Liver (tissue), 9 donors: Measurements from ENCODE around the gene CRADD. TPM values are rescaled to one million over a fixed set of nuclear protein-coding genes. Genes with fewer than 3 reads are reported as not detected.

Experiments
- DNase-seq: peaks from one replicate; pipeline ENCODE4 v3.0.0-alpha.2; 2017; ENCODE audit warnings: low spot score
- H3K27ac ChIP-seq, 2 donors: one replicate each; pipeline ENCODE4 v1.7.0; 2013; ENCODE audit warnings: inconsistent platforms in 2 of 2, low read length in 2 of 2, control low read depth in 1 of 2, low read depth in 1 of 2, mild to moderate bottlenecking in 1 of 2
- H3K27me3 ChIP-seq, 4 donors: one replicate each; pipeline versions ENCODE4 v1.6.1 to v1.7.0; 2013; ENCODE audit warnings: low read length in 3 of 4, inconsistent platforms in 1 of 4, mild to moderate bottlenecking in 1 of 4, moderate library complexity in 1 of 4; ENCODE audit not compliant: control insufficient read depth in 4 of 4, insufficient read depth in 4 of 4
- H3K36me3 ChIP-seq, 4 donors: one replicate each; pipeline versions ENCODE4 v1.6.1 to v1.7.0; 2013; ENCODE audit warnings: low read length in 3 of 4, mild to moderate bottlenecking in 3 of 4, low read depth in 1 of 4, moderate library complexity in 1 of 4; ENCODE audit not compliant: control insufficient read depth in 4 of 4, insufficient read depth in 3 of 4
- H3K4me1 ChIP-seq, 4 donors: one replicate each; pipeline versions ENCODE4 v1.6.1 to v1.7.0; 2013; ENCODE audit warnings: low read length in 3 of 4, mild to moderate bottlenecking in 3 of 4, moderate library complexity in 1 of 4; ENCODE audit not compliant: control insufficient read depth in 4 of 4, insufficient read depth in 4 of 4
- H3K4me3 ChIP-seq, 3 donors: one replicate each; pipeline versions ENCODE4 v1.6.1 to v1.7.0; 2013; ENCODE audit warnings: low read length in 3 of 3, control low read depth in 1 of 3, low read depth in 1 of 3, mild to moderate bottlenecking in 1 of 3
- H3K9ac ChIP-seq, 2 donors: one replicate each; pipeline ENCODE4 v1.7.0; 2013; ENCODE audit warnings: low read length in 2 of 2, mild to moderate bottlenecking in 2 of 2, moderate library complexity in 2 of 2, control low read depth in 1 of 2, low read depth in 1 of 2
- H3K9me3 ChIP-seq, 4 donors: one replicate each; pipeline versions ENCODE4 v1.6.1 to v1.7.0; 2013; ENCODE audit warnings: low read length in 3 of 4; ENCODE audit not compliant: control insufficient read depth in 4 of 4
- ATF3 ChIP-seq: IDR thresholded peaks from 2 replicates; pipeline ENCODE4 v1.6.1; 2016; ENCODE audit warnings: antibody characterized with exemption
- CTCF ChIP-seq: fragments of 150-350 bp; IDR thresholded peaks from 2 replicates; pipeline ENCODE4 v1.5.1; 2017; ENCODE audit warnings: improper control_type of control experiment, low read depth, low read length; ENCODE audit not compliant: missing input control
- EGR1 ChIP-seq, 2 donors: IDR thresholded peaks; 2 replicates each; pipeline ENCODE4 v1.6.1; 2016 to 2018; ENCODE audit warnings: antibody characterized with exemption in 2 of 2, low read depth in 2 of 2
- FOXA1 ChIP-seq: IDR thresholded peaks from 2 replicates; pipeline ENCODE4 v1.6.1; 2016; ENCODE audit warnings: antibody characterized with exemption
- FOXA2 ChIP-seq: IDR thresholded peaks from 2 replicates; pipeline ENCODE4 v1.6.1; 2016; ENCODE audit warnings: antibody characterized with exemption
- GABPA ChIP-seq, 2 donors: IDR thresholded peaks in 1 of 2; conservative IDR thresholded peaks in 1 of 2; 2 replicates each; pipeline ENCODE4 v1.6.1; 2016; ENCODE audit warnings: antibody characterized with exemption in 2 of 2, mild to moderate bottlenecking in 1 of 2, moderate library complexity in 1 of 2
- HNF4A ChIP-seq, 2 donors: conservative IDR thresholded peaks; 2 replicates each; pipeline ENCODE4 v1.6.1; 2016; ENCODE audit warnings: antibody characterized with exemption in 2 of 2, mild to moderate bottlenecking in 2 of 2
- HNF4G ChIP-seq: IDR thresholded peaks from 2 replicates; pipeline ENCODE4 v1.6.1; 2016; ENCODE audit warnings: antibody characterized with exemption
- JUND ChIP-seq, 2 donors: IDR thresholded peaks; 2 replicates each; pipeline ENCODE4 v1.6.1; 2016; ENCODE audit warnings: antibody characterized with exemption in 2 of 2
- MAX ChIP-seq: IDR thresholded peaks from 2 replicates; pipeline ENCODE4 v1.6.1; 2016; ENCODE audit warnings: antibody characterized with exemption
- NR2F2 ChIP-seq: IDR thresholded peaks from 2 replicates; pipeline ENCODE4 v1.6.1; 2016; ENCODE audit warnings: antibody characterized with exemption
- RAD21 ChIP-seq, 2 donors: IDR thresholded peaks; 2 replicates each; pipeline ENCODE4 v1.6.1; 2016; ENCODE audit warnings: antibody characterized with exemption in 2 of 2, mild to moderate bottlenecking in 2 of 2
- REST ChIP-seq: IDR thresholded peaks from 2 replicates; pipeline ENCODE4 v1.6.1; 2016; ENCODE audit warnings: antibody characterized with exemption, mild to moderate bottlenecking
- RXRA ChIP-seq, 2 donors: IDR thresholded peaks; 2 replicates each; pipeline ENCODE4 v1.6.1; 2017 to 2018; ENCODE audit warnings: antibody characterized with exemption in 2 of 2, mild to moderate bottlenecking in 1 of 2
- SP1 ChIP-seq: IDR thresholded peaks from 2 replicates; pipeline ENCODE4 v1.6.1; 2018; ENCODE audit warnings: antibody characterized with exemption, mild to moderate bottlenecking
- TAF1 ChIP-seq: conservative IDR thresholded peaks from 2 replicates; pipeline ENCODE4 v1.6.1; 2016; ENCODE audit warnings: antibody characterized with exemption, mild to moderate bottlenecking
- YY1 ChIP-seq: IDR thresholded peaks from 2 replicates; pipeline ENCODE4 v1.6.1; 2016; ENCODE audit warnings: antibody characterized with exemption, mild to moderate bottlenecking
- ZBTB33 ChIP-seq: IDR thresholded peaks from 2 replicates; pipeline ENCODE4 v1.6.1; 2016; ENCODE audit warnings: antibody characterized with exemption
- WGBS: extraction: QIAGEN DNeasy Blood & Tissue Kit; methylation state at CpG from one replicate; pipeline ENCODE4 v1.1.7; 2013; 5-methylcytosine and 5-hydroxymethylcytosine counted together
- polyA plus RNA-seq, 2 donors: library from polyadenylated mRNA; stranded (reverse) in 1 of 2; unstranded in 1 of 2; fragments of 200-250 nt in 1 of 2; fragments of >200 nt in 1 of 2; fragmentation: Nextera tagmentation in 1 of 2; extraction: Ambion mirVana in 1 of 2; gene quantifications; one replicate each; pipeline versions ENCODE4 v1.2.1 to v1.2.3, GENCODE V29; 2013 to 2015
- total RNA-seq, 2 donors: library from RNA; depleted of rRNA; stranded (reverse); fragments of >200 nt; gene quantifications; one replicate each; pipeline ENCODE4 v1.2.3, GENCODE V29; 2014
- donor health status: healthy.
- donor health status: healthy.
- donor health status: healthy.
- donor health status: healthy.
- donor health status: healthy.

Gene CRADD
- total and polyA plus RNA-seq, 4 donors, result 19.4 to 48.9 (median 29.6) TPM

- no peak for DNase-seq
- no peak overlapping the region for H3K27ac ChIP-seq
- H3K36me3 ChIP-seq, result no peaks in the 10 kb centered on the region
- no peak overlapping the region for H3K4me3 ChIP-seq
- H3K27me3 ChIP-seq, result no peaks in the 10 kb centered on the region
- H3K9ac ChIP-seq, result no peak overlapping the region
- H3K9me3 ChIP-seq, result no peaks in the 10 kb centered on the region
- H3K4me1 ChIP-seq, result peaks cover 0 to 4% (median 0%) of the 10 kb centered on the region in 4 donors
- 53% methylated on average over 1 of the region's 1 CpG for WGBS
- no peak for TF ChIP-seq HNF4A (conservative IDR thresholded peaks at IDR 0.05)
- no peak for TF ChIP-seq ATF3
- no peak for TF ChIP-seq JUND (IDR thresholded peaks at IDR 0.05)
- TF ChIP-seq EGR1 (IDR thresholded peaks at IDR 0.05; ENCODE audit: low read depth in 2 of 2), result no peak
- TF ChIP-seq TAF1, result no peak
- no peak for TF ChIP-seq HNF4G
- no peak for TF ChIP-seq NR2F2
Observed at GRCh38 chr12:93789767-93790166, 112.6 kb downstream of the CRADD start.

- 89% methylated on average over 5 of the region's 5 CpGs for WGBS
- Histone ChIP-seq H3K4me3 (no peak overlapping the region), H3K27ac (no peak overlapping the region), H3K36me3 (no peaks in the 10 kb centered on the region), H3K27me3 (no peaks in the 10 kb centered on the region), H3K9me3 (no peaks in the 10 kb centered on the region), H3K9ac (no peak overlapping the region), H3K4me1 (peaks cover 0 to 6% (median 3%) of the 10 kb centered on the region in 4 donors)
- no peak for TF ChIP-seq ZBTB33
- TF ChIP-seq REST, result no peak
- TF ChIP-seq MAX, result no peak
- no peak for TF ChIP-seq JUND (IDR thresholded peaks at IDR 0.05)
- no peak for TF ChIP-seq RAD21 (IDR thresholded peaks at IDR 0.05)
- no peak for TF ChIP-seq NR2F2
- no peak for TF ChIP-seq FOXA1
- TF ChIP-seq SP1, result no peak
- no peak for TF ChIP-seq CTCF
- no peak for TF ChIP-seq HNF4G
- TF ChIP-seq TAF1, result no peak
- no peak for TF ChIP-seq HNF4A (conservative IDR thresholded peaks at IDR 0.05)
- TF ChIP-seq ATF3, result no peak
- TF ChIP-seq RXRA (IDR thresholded peaks at IDR 0.05), result no peak
- no peak for TF ChIP-seq YY1
- no peak for TF ChIP-seq FOXA2
- no peak for TF ChIP-seq GABPA (IDR thresholded peaks at IDR 0.05 in 1 of 2, conservative IDR thresholded peaks at IDR 0.05 in 1 of 2)
- no peak for DNase-seq
Observed at GRCh38 chr12:93790472-93791152, 113.4 kb downstream of the CRADD start.
